B cell (primary cell): Measurements from ENCODE around the gene CDK19.

Experiments
- CTCF ChIP-seq: fragments of 200-600 bp; IDR thresholded peaks from one replicate; pipeline ENCODE4 v1.8.0; 2022; ENCODE audit warnings: antibody characterized with exemption, mild to moderate bottlenecking
- EZH2 ChIP-seq: IDR thresholded peaks from 2 replicates; pipeline ENCODE4 v1.6.1; 2012; ENCODE audit warnings: borderline replicate concordance, low read depth, mild to moderate bottlenecking, moderate library complexity, low read length; ENCODE audit not compliant: insufficient read depth, poor library complexity, severe bottlenecking

- TF ChIP-seq EZH2 (no peak), CTCF (no peak)
Measured at GRCh38 chr6:110575925-110576463, 239.3 kb downstream of the CDK19 start.
